GM19438 (cell line): Measurements from ENCODE around the gene ZNF584.
"Not testable (repeated sequence)": the region's sequence is repeated elsewhere in the genome, so short reads cannot be mapped to it uniquely, and the experiment has no call there.

ENCODE experiments used
- ATAC-seq: cut with Tn5 transposase; IDR thresholded peaks from one replicate; pipeline ENCODE4 v1.9.1; 2021; ENCODE audit warnings: low read depth; ENCODE audit not compliant: unreplicated experiment

The ZNF584 gene

GRCh38 chr19:58408152-58409009, at the start of gene ZNF584:
Gene ZNF584 (plus strand): TSS chr19:58408649. CDS start chr19:58409148, 499 bp downstream.
- peak; percentile 94 for ATAC-seq

GRCh38 chr19:58361900-58362271, 46.6 kb upstream of the ZNF584 start:
- peak; percentile 19 for ATAC-seq

- ATAC-seq, result peak; percentile 85
Measured at GRCh38 chr19:58362272-58362994, 46.0 kb upstream of the ZNF584 start, which contains the start of gene ZNF497. Gene ZNF497 (minus strand): TSS chr19:58362751. CDS start chr19:58357635, 5,116 bp downstream.

GRCh38 chr19:58364146-58364545, 44.3 kb upstream of the ZNF584 start:
- no peak for ATAC-seq

- ATAC-seq, result no peak
Measured at GRCh38 chr19:58366585-58367430, 41.6 kb upstream of the ZNF584 start.

GRCh38 chr19:58367698-58368454, 40.6 kb upstream of the ZNF584 start:
- ATAC-seq, result no peak

- no peak for ATAC-seq
Measured at GRCh38 chr19:58368561-58369360, 39.7 kb upstream of the ZNF584 start.

GRCh38 chr19:58372311-58373133, 35.9 kb upstream of the ZNF584 start:
- ATAC-seq, result no peak

GRCh38 chr19:58374200-58374599, 34.2 kb upstream of the ZNF584 start:
- ATAC-seq, result no peak

- ATAC-seq, result not testable (repeated sequence)
Measured at GRCh38 chr19:58376724-58377123, 31.7 kb upstream of the ZNF584 start.

- ATAC-seq, result no peak
Measured at GRCh38 chr19:58379246-58379645, 29.2 kb upstream of the ZNF584 start.

GRCh38 chr19:58380037-58380661, 28.3 kb upstream of the ZNF584 start:
- no peak for ATAC-seq

GRCh38 chr19:58380662-58381459, 27.6 kb upstream of the ZNF584 start, which contains the start of gene ZNF837:
Gene ZNF837 (minus strand): TSS chr19:58381030. CDS start chr19:58369332, 11,698 bp downstream.
- peak; percentile 87 for ATAC-seq

- ATAC-seq, result no peak
Measured at GRCh38 chr19:58381460-58382212, 26.8 kb upstream of the ZNF584 start.

GRCh38 chr19:58382997-58383603, 25.3 kb upstream of the ZNF584 start:
- no peak for ATAC-seq
